ENCODE measurements around the gene PABPN1L.

GRCh38 chr16:88888057-88888456, 21.6 kb upstream of the PABPN1L start:
- no peak for TF ChIP-seq CTCF (IDR thresholded peaks at IDR 0.05; ENCODE audit: control extremely low read depth in 1 of 3, insufficient read depth in 1 of 3, low read depth in 1 of 3, low read length in 3 of 3)
- no peak for TF ChIP-seq FOSL1 (IDR thresholded peaks at IDR 0.05; ENCODE audit: insufficient read depth, low read depth, low read length)

Data from H1 (cell line).